ENCODE measurements around the gene YWHAE.
"Not testable (repeated sequence)": the region's sequence is repeated elsewhere in the genome, so short reads cannot be mapped to it uniquely, and the experiment has no call there.

DNA sequence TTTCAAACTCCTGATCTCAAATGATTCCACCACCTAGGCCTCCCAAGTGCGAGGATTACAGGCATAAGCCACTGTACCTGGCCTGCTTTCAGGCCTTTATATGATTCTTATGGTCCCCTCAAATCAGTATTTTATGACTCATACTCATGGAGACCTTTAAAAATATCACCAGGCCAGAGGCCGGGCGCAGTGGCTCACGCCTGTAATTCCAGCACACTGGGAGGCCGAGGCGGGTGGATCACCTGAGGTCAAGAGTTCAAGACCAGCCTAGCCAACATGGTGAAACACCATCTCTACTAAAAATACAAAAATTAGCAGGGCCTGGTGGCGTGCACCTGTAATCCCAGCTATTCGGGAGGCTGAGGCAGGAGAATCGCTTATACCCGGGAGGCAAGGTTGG, 18.5 kb upstream of the YWHAE start:
- not testable (repeated sequence) for TF ChIP-seq FOS (IDR thresholded peaks at IDR 0.05; ENCODE audit: low read depth, low read length); CTCF (conservative IDR thresholded peaks at IDR 0.05; ENCODE audit: low read depth, low read length); RAD21 (IDR thresholded peaks at IDR 0.05; ENCODE audit: low read length); RFX5 (IDR thresholded peaks at IDR 0.05; ENCODE audit: low read depth, low read length); POLR2A (IDR thresholded peaks at IDR 0.05; ENCODE audit: low read depth, low read length); CHD1 (IDR thresholded peaks at IDR 0.05; ENCODE audit: low read depth, low read length); ELK1 (IDR thresholded peaks at IDR 0.05; ENCODE audit: borderline replicate concordance, low read depth, low read length); RCOR1 (IDR thresholded peaks at IDR 0.05; ENCODE audit: insufficient replicate concordance, low read length); SMC3 (IDR thresholded peaks at IDR 0.05; ENCODE audit: low read depth, low read length); CEBPB (IDR thresholded peaks at IDR 0.05; ENCODE audit: low read depth, low read length); MAFK (IDR thresholded peaks at IDR 0.05; ENCODE audit: low read depth, low read length); MXI1 (IDR thresholded peaks at IDR 0.05; ENCODE audit: borderline replicate concordance, low read depth, low read length); BHLHE40 (IDR thresholded peaks at IDR 0.05; ENCODE audit: low read depth, low read length)
